Esophagus (tissue), 2 donors: ENCODE data around the gene LYPD5. TPM values are rescaled to one million over a fixed set of nuclear protein-coding genes. Genes with fewer than 3 reads are reported as not detected.

Experiments used
- H3K27ac ChIP-seq, 2 donors: one replicate each; pipeline ENCODE4 v1.5.1; 2013; ENCODE audit warnings: low read depth in 2 of 2, mild to moderate bottlenecking in 2 of 2, inconsistent platforms in 1 of 2, low read length in 1 of 2, moderate library complexity in 1 of 2
- H3K27me3 ChIP-seq, 2 donors: one replicate each; pipeline ENCODE4 v1.6.1; 2013; ENCODE audit warnings: low read length in 2 of 2, control low read depth in 1 of 2, mild to moderate bottlenecking in 1 of 2; ENCODE audit not compliant: insufficient read depth in 2 of 2, control insufficient read depth in 1 of 2
- H3K36me3 ChIP-seq, 2 donors: one replicate each; pipeline ENCODE4 v1.6.1; 2013; ENCODE audit warnings: low read length in 1 of 2; ENCODE audit not compliant: control insufficient read depth in 2 of 2, insufficient read depth in 2 of 2
- H3K4me1 ChIP-seq, 2 donors: one replicate each; pipeline ENCODE4 v1.6.1; 2013; ENCODE audit warnings: low read length in 1 of 2; ENCODE audit not compliant: control insufficient read depth in 2 of 2, insufficient read depth in 2 of 2
- H3K4me3 ChIP-seq, 2 donors: one replicate each; pipeline ENCODE4 v1.5.1; 2013; ENCODE audit warnings: low read length in 2 of 2, mild to moderate bottlenecking in 2 of 2, low read depth in 1 of 2, moderate library complexity in 1 of 2
- H3K9me3 ChIP-seq, 2 donors: one replicate each; pipeline ENCODE4 v1.6.1; 2013; ENCODE audit warnings: mild to moderate bottlenecking in 2 of 2, low read depth in 1 of 2, low read length in 1 of 2, moderate library complexity in 1 of 2; ENCODE audit not compliant: control insufficient read depth in 2 of 2, insufficient read depth in 1 of 2
- WGBS, 2 donors: extraction: QIAGEN DNeasy Blood & Tissue Kit; methylation state at CpG; one replicate each; pipeline ENCODE4 v1.1.7; 2013; 5-methylcytosine and 5-hydroxymethylcytosine counted together
- polyA plus RNA-seq, 2 donors: library from polyadenylated mRNA; stranded (reverse); fragments of 200-250 nt; gene quantifications; one replicate each; pipeline ENCODE4 v1.2.3, GENCODE V29; 2013
- donor health status: healthy with polysubstance abuse.
- donor health status: Bipolar disorder and iron deficiency.

The LYPD5 gene
- polyA plus RNA-seq, 2 donors = 3.8 to 12.3 TPM

GRCh38 chr19:43749152-43749551, 53.1 kb downstream of the LYPD5 start:
- Histone ChIP-seq H3K36me3 (peaks cover 9 to 19% of the 10 kb centered on the region in 2 donors), H3K27ac (no peak overlapping the region), H3K9me3 (no peaks in the 10 kb centered on the region), H3K27me3 (no peaks in the 10 kb centered on the region), H3K4me1 (peaks cover 0 to 2% of the 10 kb centered on the region in 2 donors), H3K4me3 (no peak overlapping the region)
- WGBS, 2 donors = 64 to 72% methylated on average over 7 of the region's 7 CpGs

DNA sequence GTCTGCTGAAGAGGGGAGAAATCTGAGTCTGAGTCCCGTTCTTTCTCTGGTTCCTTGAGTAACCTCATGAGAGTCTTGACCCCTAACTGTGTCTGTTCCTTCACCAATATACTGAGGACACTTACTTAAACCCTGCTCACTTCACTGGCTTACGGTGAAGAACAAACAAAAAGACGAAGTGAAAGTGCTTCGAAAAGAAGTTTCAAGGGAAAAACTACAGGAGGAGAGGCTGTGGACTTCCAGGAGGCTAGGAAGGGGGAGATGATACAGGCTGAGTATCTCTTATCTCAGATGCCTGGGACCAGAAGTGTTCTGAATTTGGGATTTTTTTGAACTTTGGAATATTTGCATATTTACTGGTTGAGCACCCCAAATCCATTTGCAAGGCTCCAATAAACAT, 53.6 kb downstream of the LYPD5 start:
- H3K27me3 ChIP-seq = no peaks in the 10 kb centered on the region
- H3K4me3 ChIP-seq = no peak overlapping the region
- peaks cover 0 to 2% of the 10 kb centered on the region in 2 donors for H3K4me1 ChIP-seq
- H3K36me3 ChIP-seq = peaks cover 9 to 19% of the 10 kb centered on the region in 2 donors
- no peaks in the 10 kb centered on the region for H3K9me3 ChIP-seq
- 88% methylated on average over 4 of the region's 4 CpGs for WGBS, 2 donors
- no peak overlapping the region for H3K27ac ChIP-seq

DNA sequence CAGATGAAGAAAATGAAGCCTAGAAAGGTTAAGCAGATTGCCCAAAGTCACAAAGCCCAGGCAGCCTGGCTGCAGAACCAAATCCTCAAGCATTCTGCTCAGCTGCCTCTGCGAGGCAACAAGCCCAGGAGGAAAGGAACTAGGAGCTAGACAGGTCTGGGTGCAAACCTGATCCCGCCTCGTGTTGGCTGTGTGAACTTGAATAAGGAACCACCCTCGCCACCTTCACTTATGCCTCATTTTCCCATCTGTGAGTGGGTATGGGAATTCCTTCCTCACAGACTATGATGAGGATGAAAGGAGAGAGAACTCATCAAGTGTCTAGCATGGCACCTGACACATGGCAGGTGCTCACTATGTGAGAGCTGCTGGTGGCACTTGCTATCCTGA, 54.0 kb downstream of the LYPD5 start:
- Histone ChIP-seq H3K4me1 (peaks cover 0 to 2% of the 10 kb centered on the region in 2 donors), H3K36me3 (peaks cover 10 to 19% of the 10 kb centered on the region in 2 donors), H3K27ac (no peak overlapping the region), H3K27me3 (no peaks in the 10 kb centered on the region), H3K9me3 (no peaks in the 10 kb centered on the region), H3K4me3 (no peak overlapping the region)
- WGBS, 2 donors = 76 to 83% methylated on average over 4 of the region's 4 CpGs

DNA sequence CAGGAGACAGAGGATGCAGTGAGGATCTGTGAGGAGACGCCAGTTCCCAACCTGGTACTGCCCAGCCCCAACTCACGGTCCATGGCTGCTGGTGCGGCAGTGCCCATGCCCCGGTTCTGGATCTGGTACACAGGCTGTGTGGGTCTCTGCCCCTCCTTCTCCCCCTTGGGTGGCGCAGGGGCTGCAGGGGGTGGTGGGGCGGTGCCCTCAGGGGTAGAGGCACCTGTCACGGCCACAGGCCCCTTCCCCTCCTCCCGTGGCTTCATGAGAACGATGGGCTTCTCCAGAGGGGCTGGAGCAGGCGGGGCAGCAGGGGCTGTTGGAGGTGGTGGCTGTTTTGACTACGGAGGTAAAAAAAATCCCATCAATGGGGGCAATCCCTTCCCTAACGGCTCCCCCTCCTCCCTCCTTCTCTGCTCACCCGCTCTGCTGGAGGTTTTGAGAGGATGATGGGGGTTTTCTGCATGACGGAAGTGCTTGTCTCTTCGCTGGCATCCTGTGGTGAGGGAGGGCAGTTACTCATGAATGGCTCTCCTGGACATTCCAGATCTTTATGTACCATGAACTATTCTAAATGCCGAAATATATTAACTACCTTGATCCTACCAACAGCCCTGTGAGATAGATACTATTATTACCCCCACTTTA, 54.6 kb downstream of the LYPD5 start:
- H3K27me3 ChIP-seq = no peaks in the 10 kb centered on the region
- H3K27ac ChIP-seq = no peak overlapping the region
- peaks cover 0 to 2% of the 10 kb centered on the region in 2 donors for H3K4me1 ChIP-seq
- WGBS, 2 donors = 78 to 84% methylated on average over 15 to 16 of the region's 16 CpGs
- peaks cover 12 to 19% of the 10 kb centered on the region in 2 donors for H3K36me3 ChIP-seq
- H3K4me3 ChIP-seq = no peak overlapping the region
- no peaks in the 10 kb centered on the region for H3K9me3 ChIP-seq

Other genes starting within 250 kb of the LYPD5 start
- 10 to 100 TPM; 13.7 to 14.4 TPM for gene XRCC1, start 226.9 kb downstream of the LYPD5 start, polyA plus RNA-seq
- gene PINLYP, start 226.6 kb downstream of the LYPD5 start, polyA plus RNA-seq = 10 to 100 TPM; 13.5 to 17.6 TPM
- gene IRGQ, start 206.3 kb downstream of the LYPD5 start, polyA plus RNA-seq = 1 to 10 TPM; 3.1 to 4.1 TPM
- 10 to 100 TPM in 1 of 2 donors, 1 to 10 TPM in 1; 6.8 to 13.0 TPM for gene ZNF576, start 205.9 kb downstream of the LYPD5 start, polyA plus RNA-seq
- under 1 TPM; 0.14 to 0.71 TPM for gene SRRM5, start 190.4 kb downstream of the LYPD5 start, polyA plus RNA-seq
- gene ZNF428, start 182.8 kb downstream of the LYPD5 start, polyA plus RNA-seq = 10 to 100 TPM; 20.4 to 27.3 TPM
- gene CADM4, start 162.6 kb downstream of the LYPD5 start, polyA plus RNA-seq = 10 to 100 TPM in 1 of 2 donors, 1 to 10 TPM in 1; 9.7 to 21.7 TPM
- gene PLAUR, start 132.3 kb downstream of the LYPD5 start, polyA plus RNA-seq = 1 to 10 TPM; 5.4 to 5.6 TPM
- gene IRGC, start 86.4 kb downstream of the LYPD5 start, polyA plus RNA-seq = not detected
- gene SMG9, start 47.5 kb downstream of the LYPD5 start, polyA plus RNA-seq = 10 to 100 TPM; 15.8 to 23.2 TPM
- 1 to 10 TPM; 3.9 to 4.6 TPM for gene KCNN4, start 21.5 kb downstream of the LYPD5 start, polyA plus RNA-seq
- gene ZNF283, start 24.9 kb upstream of the LYPD5 start, polyA plus RNA-seq = 1 to 10 TPM; 1.6 to 3.2 TPM
- gene ZNF404, start 81.5 kb upstream of the LYPD5 start, polyA plus RNA-seq = 1 to 10 TPM in 1 of 2 donors, under 1 TPM in 1; 0.94 to 5.9 TPM
- 1 to 10 TPM; 3.0 to 3.2 TPM for gene ZNF45, start 132.8 kb upstream of the LYPD5 start, polyA plus RNA-seq
- gene ZNF221, start 148.8 kb upstream of the LYPD5 start, polyA plus RNA-seq = 1 to 10 TPM in 1 of 2 donors, under 1 TPM in 1; 0.42 to 1.2 TPM
- gene ZNF155, start 181.7 kb upstream of the LYPD5 start, polyA plus RNA-seq = 1 to 10 TPM; 2.9 to 3.4 TPM
- 1 to 10 TPM; 1.1 to 1.4 TPM for gene ZNF230, start 200.5 kb upstream of the LYPD5 start, polyA plus RNA-seq
- gene ZNF222, start 222.9 kb upstream of the LYPD5 start, polyA plus RNA-seq = 1 to 10 TPM; 1.4 to 1.6 TPM
- 1 to 10 TPM; 2.6 to 3.5 TPM for gene ZNF223, start 249.6 kb upstream of the LYPD5 start, polyA plus RNA-seq